ENCODE data around the gene MTHFD2.

The MTHFD2 gene

DNA sequence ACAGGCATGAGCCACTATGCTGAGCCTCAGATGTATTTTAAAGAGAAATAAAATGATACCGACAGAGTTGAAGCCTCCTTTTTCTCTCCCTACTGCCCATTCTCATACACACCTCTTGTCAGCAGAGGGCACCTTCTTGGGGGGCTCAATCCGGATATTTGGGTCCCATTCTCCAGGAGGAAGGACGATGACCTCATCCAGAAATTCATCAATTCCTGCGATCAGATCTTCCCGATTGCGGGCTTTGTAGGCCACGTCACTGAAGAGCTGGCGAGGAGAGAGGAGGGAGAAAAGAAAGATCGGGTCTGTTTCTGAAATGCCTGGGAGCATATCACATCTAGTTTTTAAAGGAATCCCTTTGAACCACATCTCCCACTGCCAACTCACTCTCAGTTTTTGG is 54.4 kb downstream of the MTHFD2 start:
- Mint-ChIP-seq H3K4me1 (peaks cover 0 to 2% of the 10 kb centered on the region in 2 donors), H3K36me3 (peaks cover 5 to 8% of the 10 kb centered on the region in 2 donors), H3K4me3 (no peak overlapping the region), H3K27ac (no peak overlapping the region), H3K27me3 (no peaks in the 10 kb centered on the region), H3K9me3 (no peaks in the 10 kb centered on the region)
- no peak for DNase-seq
- no peak for ATAC-seq (replicated peaks)

DNA sequence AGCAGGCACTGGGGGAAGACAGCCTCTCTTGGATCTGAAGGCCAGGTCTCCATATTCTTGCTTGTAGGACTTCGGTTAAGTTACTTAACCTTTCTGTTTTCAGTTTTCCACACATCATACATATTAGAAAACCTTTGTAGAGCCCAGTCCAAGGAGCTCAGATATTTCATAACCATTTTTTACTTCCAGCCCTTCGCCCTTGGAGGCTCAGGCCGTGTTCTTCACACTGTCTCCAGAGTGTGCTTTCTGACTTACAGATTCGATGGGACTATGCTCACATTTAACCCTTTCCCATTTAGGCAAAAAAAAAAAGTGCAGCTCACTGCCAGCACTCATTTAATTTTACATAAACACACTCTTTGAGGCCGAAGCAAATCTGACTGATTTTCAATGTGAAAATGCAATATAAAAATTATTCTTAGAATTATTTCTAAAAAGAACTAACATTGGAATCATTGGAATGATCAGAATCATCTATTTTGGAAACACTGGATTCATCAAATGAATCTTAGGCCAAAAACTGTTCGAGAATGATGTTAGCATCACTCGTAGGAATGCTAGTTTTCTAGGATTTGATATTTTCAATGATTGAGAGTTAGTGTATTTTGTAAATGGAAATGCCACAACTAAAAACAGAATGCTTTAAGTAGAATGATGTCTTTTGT is 55.0 kb downstream of the MTHFD2 start:
- Mint-ChIP-seq H3K4me1 (peaks cover 0 to 2% of the 10 kb centered on the region in 2 donors), H3K27me3 (no peaks in the 10 kb centered on the region), H3K4me3 (no peak overlapping the region), H3K36me3 (peaks cover 5 to 8% of the 10 kb centered on the region in 2 donors), H3K27ac (no peak overlapping the region), H3K9me3 (no peaks in the 10 kb centered on the region)
- no peak for ATAC-seq (replicated peaks)
- DNase-seq, result no peak

DNA sequence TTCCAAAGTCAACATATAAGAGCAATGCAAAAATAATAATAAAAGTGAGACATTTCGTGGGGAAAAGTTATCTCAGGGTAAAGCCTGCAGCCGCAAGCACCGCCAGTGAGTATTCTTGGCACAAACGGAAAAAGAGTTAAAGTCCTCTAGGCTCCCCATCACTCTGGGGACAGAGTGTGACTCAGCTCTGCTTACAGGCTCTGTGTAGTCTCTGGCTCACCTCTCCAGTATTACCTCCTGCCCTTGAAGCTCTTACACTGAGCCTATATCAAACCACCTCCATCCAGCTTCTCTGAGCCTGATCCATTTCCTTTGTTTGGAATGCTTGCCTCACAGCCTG is 55.5 kb downstream of the MTHFD2 start:
- H3K4me3 Mint-ChIP-seq, result no peak overlapping the region

DNA sequence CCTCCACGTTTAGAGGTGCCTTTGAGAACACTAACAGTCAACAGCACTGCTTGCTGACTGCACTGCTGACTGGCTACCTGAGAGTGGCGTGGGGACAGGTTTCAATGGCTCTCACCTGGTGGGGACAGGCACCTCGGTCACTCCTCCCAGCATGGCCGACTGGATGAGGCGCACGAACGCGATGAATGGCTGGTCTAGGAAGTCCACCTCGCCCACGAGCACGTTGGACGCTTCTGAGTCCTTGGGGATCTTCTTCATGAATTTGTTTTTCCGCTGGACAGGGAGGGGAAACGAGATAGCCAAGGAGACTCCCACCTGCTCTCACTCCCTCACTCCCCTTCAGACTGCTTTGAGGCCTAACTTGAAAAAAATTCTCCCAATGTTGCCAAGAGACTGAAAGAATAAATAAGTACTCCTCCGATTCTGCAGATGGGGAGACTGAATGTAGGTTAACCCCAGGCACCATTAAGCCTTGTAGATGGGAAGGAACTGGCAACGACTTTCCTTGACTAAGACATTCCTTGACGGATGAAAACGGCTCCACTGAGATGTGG is 57.3 kb downstream of the MTHFD2 start:
- ATAC-seq (replicated peaks), result no peak
- H3K36me3 Mint-ChIP-seq, result peaks cover 5 to 8% of the 10 kb centered on the region in 2 donors
- H3K27ac Mint-ChIP-seq, result no peak overlapping the region
- H3K27me3 Mint-ChIP-seq, result no peaks in the 10 kb centered on the region
- DNase-seq, result no peak
- no peak overlapping the region for H3K4me3 Mint-ChIP-seq
- no peaks in the 10 kb centered on the region for H3K9me3 Mint-ChIP-seq
- H3K4me1 Mint-ChIP-seq, result no peaks in the 10 kb centered on the region

More for the DNA sequence above, 55.5 kb downstream of the MTHFD2 start:
- no peaks in the 10 kb centered on the region for H3K9me3 Mint-ChIP-seq
- ATAC-seq (replicated peaks) (no peak), DNase-seq (no peak)
- H3K4me1 Mint-ChIP-seq, result peaks cover 0 to 2% of the 10 kb centered on the region in 2 donors
- no peaks in the 10 kb centered on the region for H3K27me3 Mint-ChIP-seq
- no peak overlapping the region for H3K27ac Mint-ChIP-seq
- H3K36me3 Mint-ChIP-seq, result peaks cover 5 to 8% of the 10 kb centered on the region in 2 donors

DNA sequence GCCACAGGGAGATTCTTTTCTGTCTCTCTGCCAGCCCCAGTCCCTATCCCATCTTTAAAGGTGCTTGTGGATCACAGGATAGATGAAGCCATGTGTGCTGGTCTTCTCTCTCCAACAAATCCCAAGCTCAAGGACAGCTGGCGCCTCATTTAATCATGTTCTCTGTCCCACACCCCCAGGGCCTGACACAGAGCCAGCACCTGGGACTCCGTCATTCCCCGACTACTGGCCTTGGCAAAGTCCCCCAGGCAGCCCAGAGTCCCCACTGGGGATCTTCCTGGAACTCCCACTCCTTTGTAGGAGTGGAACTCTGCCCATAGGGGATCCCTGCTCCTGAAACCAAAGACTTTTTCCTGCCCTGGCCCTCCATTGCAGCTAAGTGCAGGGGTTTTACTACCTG is 60.8 kb downstream of the MTHFD2 start:
- H3K36me3 Mint-ChIP-seq, result peaks cover 4 to 5% of the 10 kb centered on the region in 2 donors
- H3K27ac Mint-ChIP-seq, result no peak overlapping the region
- no peaks in the 10 kb centered on the region for H3K4me1 Mint-ChIP-seq
- ATAC-seq (replicated peaks) (no peak), DNase-seq (no peak)
- no peaks in the 10 kb centered on the region for H3K9me3 Mint-ChIP-seq
- H3K27me3 Mint-ChIP-seq, result no peaks in the 10 kb centered on the region
- H3K4me3 Mint-ChIP-seq, result no peak overlapping the region

DNA sequence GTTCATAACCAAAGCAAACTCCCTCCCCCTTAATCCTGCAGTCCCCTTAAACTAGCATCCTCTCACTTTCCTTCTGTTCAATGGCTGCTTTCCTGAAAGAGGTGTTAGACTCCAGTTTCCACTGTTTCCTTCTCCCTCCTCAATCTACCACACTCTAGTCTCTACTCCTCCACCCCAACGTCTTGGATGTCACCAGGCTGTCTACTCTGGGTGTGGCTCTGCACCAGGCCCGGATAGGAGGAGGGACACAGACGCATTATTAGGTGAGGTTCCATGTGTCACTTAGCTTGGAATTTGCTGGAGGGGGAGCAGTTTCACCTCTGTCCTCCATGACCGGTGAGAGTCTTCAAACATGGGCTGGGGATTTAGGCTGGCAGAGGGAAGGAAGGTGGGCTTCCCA is 61.3 kb downstream of the MTHFD2 start:
- Mint-ChIP-seq H3K36me3 (peaks cover 3 to 4% of the 10 kb centered on the region in 2 donors), H3K27me3 (no peaks in the 10 kb centered on the region), H3K4me3 (no peak overlapping the region), H3K9me3 (no peaks in the 10 kb centered on the region), H3K27ac (no peak overlapping the region), H3K4me1 (no peaks in the 10 kb centered on the region)
- no peak for DNase-seq
- no peak for ATAC-seq (replicated peaks)

DNA sequence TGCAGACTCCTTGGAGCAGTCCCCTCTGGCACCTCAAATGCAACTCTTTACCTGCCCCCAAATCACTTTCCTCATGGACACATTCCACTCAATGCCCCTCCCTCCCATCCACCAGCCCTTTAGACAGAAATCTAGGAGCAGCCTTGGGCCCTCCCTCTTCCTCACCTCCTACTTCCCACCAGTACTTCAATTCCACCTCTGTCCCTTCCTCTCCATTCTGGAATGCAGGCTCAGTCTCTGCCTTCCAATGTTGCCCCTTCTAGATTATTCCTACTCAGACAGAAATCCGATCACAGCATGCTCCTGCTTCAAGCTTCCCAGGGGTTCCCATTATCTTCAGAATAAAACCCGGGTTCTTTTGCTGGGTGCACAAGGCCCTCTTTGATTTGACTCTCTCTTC is 62.1 kb downstream of the MTHFD2 start:
- DNase-seq (no peak), ATAC-seq (replicated peaks) (no peak)
- Mint-ChIP-seq H3K36me3 (peaks cover 3 to 10% of the 10 kb centered on the region in 2 donors), H3K4me3 (no peak overlapping the region), H3K27ac (no peak overlapping the region), H3K9me3 (no peaks in the 10 kb centered on the region), H3K27me3 (no peaks in the 10 kb centered on the region), H3K4me1 (no peaks in the 10 kb centered on the region)

DNA sequence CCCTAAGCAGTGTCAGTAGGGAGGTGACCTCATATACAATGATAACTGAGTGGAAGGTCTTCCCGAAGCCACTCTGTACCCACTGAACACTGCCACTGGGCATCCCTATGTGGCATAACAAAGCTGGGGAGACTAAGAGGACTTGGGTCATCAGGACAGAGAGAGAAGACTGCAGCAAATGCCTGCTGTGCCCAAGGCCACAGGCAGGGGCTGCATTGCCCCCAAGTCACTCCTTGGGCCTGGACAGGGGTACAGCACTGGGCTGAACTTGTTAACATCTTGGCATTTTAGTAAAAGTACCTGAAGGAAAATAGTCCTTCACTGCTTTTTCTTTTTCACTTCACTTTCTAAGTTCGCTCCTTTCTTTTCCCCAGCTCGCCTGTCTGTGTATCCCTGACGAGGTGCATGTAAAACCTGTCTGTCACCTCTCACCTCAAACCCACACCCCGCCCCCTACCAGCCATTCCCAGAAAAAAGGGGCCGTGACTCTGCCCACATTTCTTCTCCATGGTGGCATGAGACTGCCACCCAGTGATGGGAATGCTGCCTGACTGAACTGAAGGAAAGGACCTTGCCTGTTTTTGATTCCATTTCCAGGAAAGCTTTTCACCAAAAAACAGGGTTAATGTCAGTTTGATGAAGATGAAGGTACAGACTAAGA is 62.9 kb downstream of the MTHFD2 start:
- Mint-ChIP-seq H3K27ac (peak overlapping the region; percentile 67), H3K9me3 (no peaks in the 10 kb centered on the region)

DNA sequence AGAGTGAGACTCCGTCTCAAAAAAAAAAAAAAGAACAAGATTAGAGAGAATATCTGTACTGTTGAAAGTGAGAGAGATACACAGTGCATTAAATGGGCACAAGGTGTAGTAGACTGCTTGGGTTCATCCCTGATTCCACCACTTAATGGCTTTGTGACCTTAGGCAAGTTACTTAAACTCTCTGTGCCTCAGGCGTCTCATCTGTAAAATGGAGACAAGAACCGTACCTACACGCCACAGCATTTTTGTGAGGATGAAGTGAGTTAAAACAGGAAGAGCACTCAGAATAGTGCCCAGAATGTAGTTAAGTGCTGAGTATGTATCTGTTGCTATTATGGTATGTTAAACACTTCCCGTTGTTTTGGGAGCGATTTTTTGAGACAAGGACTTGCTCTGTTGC is 64.3 kb downstream of the MTHFD2 start:
- ATAC-seq (replicated peaks), result no peak
- no peaks in the 10 kb centered on the region for H3K9me3 Mint-ChIP-seq
- no peak overlapping the region for H3K27ac Mint-ChIP-seq
- peaks cover 0 to 10% of the 10 kb centered on the region in 2 donors for H3K36me3 Mint-ChIP-seq
- no peaks in the 10 kb centered on the region for H3K4me1 Mint-ChIP-seq
- H3K4me3 Mint-ChIP-seq, result no peak overlapping the region
- DNase-seq, result no peak
- no peaks in the 10 kb centered on the region for H3K27me3 Mint-ChIP-seq

More for the DNA sequence above, 62.9 kb downstream of the MTHFD2 start:
- DNase-seq (no peak), ATAC-seq (replicated peaks) (no peak)
- no peaks in the 10 kb centered on the region for H3K4me1 Mint-ChIP-seq
- H3K4me3 Mint-ChIP-seq, result no peak overlapping the region
- peaks cover 0 to 10% of the 10 kb centered on the region in 2 donors for H3K36me3 Mint-ChIP-seq
- no peaks in the 10 kb centered on the region for H3K27me3 Mint-ChIP-seq

DNA sequence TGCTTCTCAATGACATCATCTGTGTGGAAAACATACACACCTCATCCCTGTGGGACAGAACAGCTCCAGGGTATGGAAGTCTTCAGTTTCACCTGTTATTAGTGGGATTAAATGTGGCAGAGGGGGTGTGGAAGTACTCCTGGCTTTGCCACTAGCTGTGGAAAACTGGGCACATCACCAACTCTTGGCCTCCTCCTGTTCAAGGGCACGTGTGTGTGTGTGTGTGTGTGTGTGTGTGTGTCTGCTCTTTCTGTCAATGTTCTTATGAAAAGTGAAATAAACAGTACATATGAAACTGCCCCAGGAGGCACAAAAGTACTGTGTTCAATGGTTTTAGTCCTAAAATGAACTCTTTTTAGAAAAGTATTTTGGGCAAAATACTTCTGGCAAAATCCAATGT is 65.9 kb downstream of the MTHFD2 start:
- no peak for DNase-seq
- Mint-ChIP-seq H3K27ac (no peak overlapping the region), H3K9me3 (no peaks in the 10 kb centered on the region), H3K4me1 (no peaks in the 10 kb centered on the region), H3K4me3 (no peak overlapping the region), H3K27me3 (no peaks in the 10 kb centered on the region), H3K36me3 (peaks cover 0 to 13% of the 10 kb centered on the region in 2 donors)
- no peak for ATAC-seq (replicated peaks)

DNA sequence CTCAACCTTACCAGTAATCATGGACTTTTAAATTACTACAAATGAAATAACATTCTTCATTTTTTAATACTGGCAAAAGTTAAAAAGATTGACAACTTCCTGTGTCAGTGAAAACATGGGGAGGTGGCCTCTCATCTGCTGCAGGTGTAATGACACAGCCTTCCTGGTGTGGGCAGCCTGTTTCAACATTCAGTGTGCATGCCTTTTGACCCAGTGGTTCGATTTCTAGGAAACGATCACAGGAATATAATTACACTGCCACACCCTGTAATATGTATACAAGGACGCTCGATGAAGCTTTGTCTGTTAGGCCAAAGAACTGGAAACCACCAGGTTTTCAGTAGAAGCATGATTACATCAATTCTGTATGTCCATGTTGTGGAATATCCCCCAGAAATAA is 68.7 kb downstream of the MTHFD2 start:
- no peaks in the 10 kb centered on the region for H3K9me3 Mint-ChIP-seq
- no peak overlapping the region for H3K27ac Mint-ChIP-seq
- no peaks in the 10 kb centered on the region for H3K27me3 Mint-ChIP-seq
- DNase-seq (no peak), ATAC-seq (replicated peaks) (peak; percentile 68 to 77)
- H3K4me3 Mint-ChIP-seq, result no peak overlapping the region
- no peaks in the 10 kb centered on the region for H3K4me1 Mint-ChIP-seq
- H3K36me3 Mint-ChIP-seq, result peaks cover 0 to 13% of the 10 kb centered on the region in 2 donors

Measured in stimulated activated naive B cell treated with anti-CD40 and anti-IgM and Interleukin-4, amounts not matched to agents 10 μg/mL and 1 μg/mL and 100 μg/mL, for 72 hours (primary cell).